HG03521 (cell line): ENCODE data around the gene ACLY.
A peak's percentile ranks its signal among the peaks of the same experiment; 100 is the strongest.
"Not testable (repeated sequence)": the region's sequence is repeated elsewhere in the genome, so short reads cannot be mapped to it uniquely, and the experiment has no call there.

Experiments
- ATAC-seq: cut with Tn5 transposase; IDR thresholded peaks from one replicate; pipeline ENCODE4 v1.9.1; 2021; ENCODE audit warnings: mild to moderate bottlenecking, moderate library complexity; ENCODE audit not compliant: unreplicated experiment

The ACLY gene

GRCh38 chr17:41873559-41874292 lies 45.0 kb downstream of the ACLY start:
- no peak for ATAC-seq

- no peak for ATAC-seq
Measured at GRCh38 chr17:41871789-41872188, 47.0 kb downstream of the ACLY start.

DNA sequence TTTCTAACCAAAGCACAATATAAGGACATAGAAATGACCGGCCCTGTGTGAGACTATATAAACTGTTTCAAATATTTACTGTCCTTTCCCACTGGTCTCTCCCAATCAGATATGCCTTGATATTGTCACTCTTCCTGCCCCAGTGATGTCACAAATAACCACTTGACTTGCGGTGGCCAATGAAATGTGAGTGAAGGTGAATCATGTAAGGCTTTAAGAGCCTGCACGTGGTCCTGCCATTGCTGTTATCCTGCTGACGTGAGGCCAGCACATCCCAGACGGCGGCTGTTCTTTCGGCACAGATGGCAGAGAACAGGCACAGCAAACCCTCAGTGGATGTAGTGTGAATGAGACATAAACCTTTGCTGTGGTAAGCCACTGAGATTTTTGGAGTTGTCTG lies 48.1 kb downstream of the ACLY start:
- ATAC-seq: no peak

GRCh38 chr17:41870097-41870496 lies 48.7 kb downstream of the ACLY start:
- ATAC-seq: no peak

DNA sequence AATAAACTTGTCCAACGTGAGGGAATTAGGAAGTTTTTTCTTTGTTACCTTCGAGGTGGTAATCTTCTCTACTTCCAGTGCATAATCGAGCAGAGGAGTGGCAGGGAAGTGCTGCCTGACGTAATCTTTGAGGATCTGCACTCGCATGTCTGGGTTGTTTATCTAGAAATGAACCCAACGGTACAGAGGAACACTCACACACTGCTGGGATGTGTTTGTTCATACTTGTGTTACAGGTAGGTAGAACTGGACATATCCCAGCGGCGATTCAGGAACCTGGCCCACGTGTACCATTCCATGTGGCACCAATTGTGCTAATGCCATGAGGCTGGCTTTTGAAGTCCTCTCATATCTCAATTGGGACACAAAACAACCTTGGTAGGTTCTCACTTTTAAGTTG lies 49.3 kb downstream of the ACLY start:
- ATAC-seq: no peak

GRCh38 chr17:41868568-41868967 lies 50.2 kb downstream of the ACLY start:
- ATAC-seq: no peak

- no peak for ATAC-seq
Measured at GRCh38 chr17:41865596-41865893, 53.2 kb downstream of the ACLY start.

- peak; percentile 91 for ATAC-seq
Measured at GRCh38 chr17:41864836-41865595, 53.7 kb downstream of the ACLY start, which contains the start of gene KLHL11. Gene KLHL11, minus strand, starts transcription at chr17:41865423. Its CDS starts 53 bp downstream, at chr17:41865370.

- no peak for ATAC-seq
Measured at GRCh38 chr17:41864498-41864835, 54.3 kb downstream of the ACLY start.

GRCh38 chr17:41863074-41863848 lies 55.5 kb downstream of the ACLY start:
- no peak for ATAC-seq

DNA sequence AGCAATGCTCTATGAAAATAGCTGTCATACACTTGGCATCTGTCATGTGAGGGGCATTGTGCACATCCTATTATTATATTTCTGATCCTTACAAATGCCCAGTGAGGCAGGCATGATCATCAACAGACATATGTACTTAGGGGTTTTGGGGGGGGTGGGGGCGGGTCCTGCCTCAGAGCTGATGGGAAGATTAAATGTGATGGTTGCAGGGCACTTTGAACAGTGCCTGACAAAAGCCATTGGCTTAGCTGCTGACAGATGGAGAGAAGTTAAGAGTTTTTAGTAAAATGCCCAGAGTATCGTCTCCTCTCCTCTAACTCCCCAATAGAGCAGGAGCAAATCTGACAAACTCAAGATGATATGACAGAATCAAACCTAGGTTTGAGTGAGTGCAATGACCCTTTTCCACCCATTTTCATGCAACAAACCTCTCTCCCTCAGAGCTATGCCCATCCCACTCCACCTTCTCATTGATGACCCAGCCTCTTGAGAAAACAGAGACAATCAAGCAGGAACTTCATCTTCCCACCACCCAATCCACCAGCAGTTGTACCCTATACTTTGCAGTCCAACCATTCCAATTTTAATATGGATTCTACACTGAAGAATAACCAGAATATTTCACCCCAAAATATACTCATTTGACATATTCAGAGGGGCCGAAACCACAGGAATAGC lies 58.4 kb downstream of the ACLY start:
- no peak for ATAC-seq

GRCh38 chr17:41851382-41851781 lies 67.4 kb downstream of the ACLY start:
- not testable (repeated sequence) for ATAC-seq

DNA sequence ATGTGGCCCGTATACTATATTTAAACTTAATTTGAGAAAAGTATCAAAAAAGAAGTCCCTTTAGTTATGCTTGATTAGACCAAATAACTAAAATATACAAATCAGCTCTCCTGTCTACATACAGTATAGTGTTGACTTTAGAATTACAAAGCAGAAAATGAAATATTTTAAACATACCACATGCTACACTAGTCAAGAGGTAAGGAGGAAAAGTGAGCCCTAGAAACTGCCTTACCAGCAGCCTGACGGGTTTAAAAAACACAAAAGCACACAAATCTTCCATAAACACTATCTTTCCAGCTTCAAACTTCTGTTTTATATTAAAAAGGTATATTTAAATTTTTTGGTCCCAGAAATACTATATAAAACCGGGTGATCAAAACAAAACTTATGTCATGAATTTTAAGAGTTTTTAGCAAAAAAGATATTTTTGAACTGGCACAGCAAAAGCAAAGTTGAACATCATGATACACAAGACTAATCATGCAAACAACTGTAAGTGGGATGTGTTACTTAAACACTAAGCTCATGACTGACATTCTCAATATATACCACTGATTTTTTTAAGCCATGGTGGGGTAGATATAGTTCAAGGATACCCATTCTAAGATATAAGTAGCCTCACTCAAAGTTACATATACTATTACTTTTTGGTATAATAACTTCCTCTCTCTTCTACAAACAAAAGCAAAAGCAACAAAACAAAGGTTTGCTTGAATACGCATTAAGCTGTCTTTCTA lies 69.3 kb downstream of the ACLY start:
- ATAC-seq: no peak

DNA sequence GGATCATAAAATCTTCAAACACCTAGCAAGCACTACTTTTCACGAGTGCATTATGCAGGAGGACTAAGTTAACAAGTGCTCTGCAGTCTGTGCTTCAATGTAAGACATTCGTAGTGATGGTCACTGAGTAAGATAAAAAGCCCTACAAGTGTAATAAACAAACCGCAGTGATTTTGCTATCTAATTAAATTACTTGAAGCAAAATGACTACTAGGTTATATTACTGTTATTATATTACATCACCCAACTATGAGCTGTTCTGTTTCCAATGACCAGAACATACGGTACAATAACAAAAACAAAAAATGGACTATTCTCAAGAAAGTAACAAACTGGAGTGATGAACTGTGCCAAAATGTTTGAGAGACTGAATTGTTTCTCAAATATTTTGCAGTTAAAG lies 70.0 kb downstream of the ACLY start:
- no peak for ATAC-seq

DNA sequence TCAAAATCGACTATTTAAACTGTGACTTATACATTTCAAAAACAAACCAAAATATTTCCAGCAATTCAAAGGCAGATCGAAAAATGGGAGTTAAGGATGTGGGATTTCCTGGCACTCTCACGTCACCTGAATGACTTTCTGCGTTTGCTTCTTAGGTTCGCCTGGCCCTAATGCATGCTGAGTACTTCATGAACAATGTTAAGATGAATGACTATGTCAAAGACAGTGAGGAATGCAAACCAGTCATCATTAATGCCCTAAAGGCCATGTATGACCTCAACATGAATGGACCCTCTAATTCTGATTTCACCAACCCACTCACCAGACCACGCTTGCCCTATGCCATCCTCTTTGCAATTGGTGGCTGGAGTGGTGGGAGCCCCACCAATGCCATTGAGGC lies 73.8 kb downstream of the ACLY start:
- ATAC-seq: no peak

DNA sequence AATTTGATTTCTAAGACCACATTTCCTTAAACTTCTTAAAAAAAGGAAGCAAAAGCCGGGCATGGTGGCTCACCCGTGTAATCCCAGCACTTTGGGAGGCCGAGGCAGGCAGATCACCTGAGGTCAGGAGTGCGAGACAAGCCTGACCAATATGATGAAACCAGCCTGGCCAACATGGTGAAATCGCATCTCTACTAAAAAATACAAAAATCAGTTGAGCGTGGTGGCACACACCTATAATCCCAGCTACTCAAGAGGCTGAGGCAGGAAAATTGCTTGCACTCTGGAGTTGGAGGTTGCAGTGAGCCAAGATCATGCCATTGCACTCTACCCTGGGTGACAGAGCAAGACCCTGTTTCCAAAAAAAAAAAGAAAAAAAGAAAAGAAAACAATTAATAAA lies 78.0 kb downstream of the ACLY start:
- not testable (repeated sequence) for ATAC-seq

- ATAC-seq: not testable (repeated sequence)
Measured at GRCh38 chr17:41839448-41839847, 79.3 kb downstream of the ACLY start.

GRCh38 chr17:41837761-41838538 lies 80.8 kb downstream of the ACLY start, which contains the start of gene KLHL10:
Gene KLHL10, plus strand, starts transcription at chr17:41837825. Its CDS starts 108 bp downstream, at chr17:41837933.
- ATAC-seq: no peak

DNA sequence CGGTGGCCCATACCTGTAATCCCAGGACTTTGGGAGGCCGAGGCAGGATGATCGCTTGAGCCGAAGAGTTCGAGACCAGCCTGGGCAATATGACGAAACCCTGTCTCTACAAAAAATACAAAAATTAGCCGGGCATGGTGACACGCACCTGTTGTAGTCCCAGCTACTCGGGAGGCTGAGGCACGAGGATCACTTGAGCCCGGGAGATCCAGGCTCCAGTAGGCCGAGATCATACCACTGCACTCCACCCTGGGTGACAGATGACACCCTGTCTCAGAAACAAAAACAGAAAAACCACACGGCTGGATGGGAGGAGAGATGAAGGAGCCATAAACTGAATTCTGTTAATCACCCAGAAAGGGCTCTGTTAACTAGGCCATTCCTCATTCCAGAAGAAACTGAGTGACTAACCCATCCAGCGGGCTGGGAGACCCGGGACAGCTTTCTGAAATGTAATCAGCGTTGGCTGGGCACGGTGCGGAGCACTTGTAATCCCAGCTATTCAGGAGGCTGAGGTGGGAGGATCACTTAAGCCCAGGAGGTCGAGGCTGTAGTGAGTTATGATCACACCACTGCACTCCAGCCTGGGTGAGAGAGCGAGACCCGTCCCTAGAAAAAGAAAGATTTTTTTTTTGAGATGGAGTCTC lies 82.1 kb downstream of the ACLY start:
- ATAC-seq: no peak
